Endodermal cell (in vitro differentiated cells): ENCODE data around the gene AQR. TPM values are rescaled to one million over a fixed set of nuclear protein-coding genes. Genes with fewer than 3 reads are reported as not detected.
"Not testable (repeated sequence)": the region's sequence is repeated elsewhere in the genome, so short reads cannot be mapped to it uniquely, and the experiment has no call there.

ENCODE experiments used
- DNase-seq: peaks from one replicate; pipeline ENCODE4 v3.0.0-alpha.2; 2017
- H3K27ac ChIP-seq: 2 replicates; pipeline ENCODE4 v1.5.1; 2013; ENCODE audit warnings: mild to moderate bottlenecking, low read depth, low read length, moderate library complexity
- H3K27me3 ChIP-seq: 2 replicates; pipeline ENCODE4 v1.6.1; 2013; ENCODE audit warnings: mild to moderate bottlenecking, low read length, moderate library complexity; ENCODE audit not compliant: insufficient read depth, control insufficient read depth, poor library complexity, severe bottlenecking
- H3K36me3 ChIP-seq: 2 replicates; pipeline ENCODE4 v1.7.0; 2013; ENCODE audit warnings: mild to moderate bottlenecking, low read length, moderate library complexity; ENCODE audit not compliant: control insufficient read depth, insufficient read depth
- H3K4me1 ChIP-seq: one replicate; pipeline ENCODE4 v1.7.0; 2013; ENCODE audit warnings: low read length; ENCODE audit not compliant: control insufficient read depth, insufficient read depth
- H3K4me3 ChIP-seq: 2 replicates; pipeline ENCODE4 v1.5.1; 2013; ENCODE audit warnings: mild to moderate bottlenecking, low read length, moderate library complexity
- H3K9ac ChIP-seq: 2 replicates; pipeline ENCODE4 v1.6.1; 2013; ENCODE audit warnings: mild to moderate bottlenecking, low read length, moderate library complexity; ENCODE audit not compliant: poor library complexity, severe bottlenecking; ENCODE audit errors: extremely low read depth
- H3K9me3 ChIP-seq: 2 replicates; pipeline ENCODE4 v1.6.1; 2013; ENCODE audit warnings: mild to moderate bottlenecking, low read length, moderate library complexity; ENCODE audit not compliant: control insufficient read depth
- H3K27ac Mint-ChIP-seq: 2 replicates; pipeline ENCODE4 v1.8.0; 2020; ENCODE audit warnings: mixed read lengths
- H3K27me3 Mint-ChIP-seq: 2 replicates; pipeline ENCODE4 v1.8.0; 2021; ENCODE audit warnings: mild to moderate bottlenecking, mixed read lengths; ENCODE audit not compliant: insufficient read depth
- H3K36me3 Mint-ChIP-seq: 2 replicates; pipeline ENCODE4 v1.8.0; 2020; ENCODE audit warnings: low read depth, mixed read lengths
- H3K4me1 Mint-ChIP-seq: 2 replicates; pipeline ENCODE4 v1.8.0; 2020; ENCODE audit warnings: mixed read lengths
- H3K4me3 Mint-ChIP-seq: 2 replicates; pipeline ENCODE4 v1.8.0; 2020; ENCODE audit warnings: mild to moderate bottlenecking, moderate library complexity, mixed read lengths
- H3K9me3 Mint-ChIP-seq: 2 replicates; pipeline ENCODE4 v1.8.0; 2020; ENCODE audit warnings: mild to moderate bottlenecking, mixed read lengths
- CTCF ChIP-seq: fragments of 200-600 bp; sonication (generic); conservative IDR thresholded peaks from 2 replicates; pipeline ENCODE4 v1.5.0; 2021; ENCODE audit warnings: antibody characterized with exemption, mild to moderate bottlenecking
- WGBS, 2 experiments: methylation state at CpG; one replicate each; pipeline versions ENCODE4 v1.1.5 to v1.1.7; 2013; ENCODE audit warnings: missing lambda C conversion rate in 2 of 2, mixed read lengths in 1 of 2; ENCODE audit not compliant: insufficient coverage in 1 of 2, insufficient read length in 1 of 2; 5-methylcytosine and 5-hydroxymethylcytosine counted together
- total RNA-seq, 2 donors: library from RNA; stranded (reverse); fragmentation: NEBNext Ultra II Directional in 1 of 2; extraction: Animal tissue kit (Norgen Biotek cat#: 25700) in 1 of 2; gene quantifications; 2 replicates in 1 of 2; 3 replicates in 1 of 2; pipeline ENCODE4 v1.2.1, GENCODE V29; 2021

Gene AQR
- total RNA-seq, 2 donors from 2014 or later = 48.8 to 49.6 TPM

- Histone ChIP-seq H3K4me3 (no peak overlapping the region), H3K9ac (no peak overlapping the region), H3K27ac (no peak overlapping the region), H3K36me3 (peaks cover 81% of the 10 kb centered on the region), H3K4me1 (no peaks in the 10 kb centered on the region), H3K27me3 (no peaks in the 10 kb centered on the region), H3K9me3 (no peaks in the 10 kb centered on the region)
- DNase-seq = no peak
- Mint-ChIP-seq H3K27me3 (no peaks in the 10 kb centered on the region), H3K9me3 (peaks cover 5% of the 10 kb centered on the region), H3K4me3 (no peak overlapping the region), H3K36me3 (peaks cover 58% of the 10 kb centered on the region), H3K27ac (no peak overlapping the region), H3K4me1 (no peaks in the 10 kb centered on the region)
- no peak for TF ChIP-seq CTCF
These were observed 25.8 kb downstream of the AQR start for GRCh38 chr15:34943711-34944110.

- H3K9me3 ChIP-seq, H3K4me3 Mint-ChIP-seq: not testable (repeated sequence)
- H3K36me3 Mint-ChIP-seq = peaks cover 58% of the 10 kb centered on the region
These were observed 26.3 kb downstream of the AQR start for GRCh38 chr15:34943264-34943663.

GRCh38 chr15:34942363-34942762, 27.2 kb downstream of the AQR start:
- no peak for TF ChIP-seq CTCF
- Histone ChIP-seq H3K4me3 (no peak overlapping the region), H3K36me3 (peaks cover 80% of the 10 kb centered on the region), H3K4me1 (no peaks in the 10 kb centered on the region), H3K9me3 (no peaks in the 10 kb centered on the region), H3K9ac (no peak overlapping the region), H3K27ac (no peak overlapping the region), H3K27me3 (no peaks in the 10 kb centered on the region)
- no peak for DNase-seq
- Mint-ChIP-seq H3K36me3 (peaks cover 57% of the 10 kb centered on the region), H3K9me3 (peaks cover 4% of the 10 kb centered on the region), H3K4me3 (no peak overlapping the region), H3K27me3 (no peaks in the 10 kb centered on the region), H3K4me1 (no peaks in the 10 kb centered on the region), H3K27ac (no peak overlapping the region)
- 95 to 98% methylated on average over 5 to 6 of the region's 6 CpGs for WGBS, 2 experiments

More at GRCh38 chr15:34943264-34943663, 26.3 kb downstream of the AQR start:
- not testable (repeated sequence) for H3K4me3 ChIP-seq, H3K27me3 ChIP-seq, H3K27me3 Mint-ChIP-seq, H3K4me1 Mint-ChIP-seq, DNase-seq, H3K9ac ChIP-seq, H3K4me1 ChIP-seq, H3K9me3 Mint-ChIP-seq, H3K27ac Mint-ChIP-seq, H3K27ac ChIP-seq
- H3K36me3 ChIP-seq = peaks cover 83% of the 10 kb centered on the region

GRCh38 chr15:34941831-34942230, 27.7 kb downstream of the AQR start:
- no peak overlapping the region for H3K27ac Mint-ChIP-seq
- H3K4me1 Mint-ChIP-seq = no peaks in the 10 kb centered on the region
- Histone ChIP-seq H3K9me3 (no peaks in the 10 kb centered on the region), H3K4me1 (no peaks in the 10 kb centered on the region), H3K27ac (no peak overlapping the region), H3K9ac (no peak overlapping the region), H3K27me3 (no peaks in the 10 kb centered on the region), H3K36me3 (peaks cover 86% of the 10 kb centered on the region), H3K4me3 (no peak overlapping the region)
- peaks cover 4% of the 10 kb centered on the region for H3K9me3 Mint-ChIP-seq
- H3K4me3 Mint-ChIP-seq = no peak overlapping the region
- DNase-seq = no peak
- H3K27me3 Mint-ChIP-seq = no peaks in the 10 kb centered on the region
- H3K36me3 Mint-ChIP-seq = peaks cover 57% of the 10 kb centered on the region
- WGBS, 2 experiments = 100% methylated on average over 2 of the region's 3 CpGs; no CpG with 5 or more reads in 1 of the 2 experiments
- TF ChIP-seq CTCF = no peak
